Islet of Langerhans (tissue), 1 donor: ENCODE data around the gene CYB5R2.

Experiments used
- FAIRE-seq: peaks from one replicate; lab custom pipeline; 2011; peaks lifted over from hg19 to GRCh38; lab: Jason Lieb, UNC

The CYB5R2 gene

DNA sequence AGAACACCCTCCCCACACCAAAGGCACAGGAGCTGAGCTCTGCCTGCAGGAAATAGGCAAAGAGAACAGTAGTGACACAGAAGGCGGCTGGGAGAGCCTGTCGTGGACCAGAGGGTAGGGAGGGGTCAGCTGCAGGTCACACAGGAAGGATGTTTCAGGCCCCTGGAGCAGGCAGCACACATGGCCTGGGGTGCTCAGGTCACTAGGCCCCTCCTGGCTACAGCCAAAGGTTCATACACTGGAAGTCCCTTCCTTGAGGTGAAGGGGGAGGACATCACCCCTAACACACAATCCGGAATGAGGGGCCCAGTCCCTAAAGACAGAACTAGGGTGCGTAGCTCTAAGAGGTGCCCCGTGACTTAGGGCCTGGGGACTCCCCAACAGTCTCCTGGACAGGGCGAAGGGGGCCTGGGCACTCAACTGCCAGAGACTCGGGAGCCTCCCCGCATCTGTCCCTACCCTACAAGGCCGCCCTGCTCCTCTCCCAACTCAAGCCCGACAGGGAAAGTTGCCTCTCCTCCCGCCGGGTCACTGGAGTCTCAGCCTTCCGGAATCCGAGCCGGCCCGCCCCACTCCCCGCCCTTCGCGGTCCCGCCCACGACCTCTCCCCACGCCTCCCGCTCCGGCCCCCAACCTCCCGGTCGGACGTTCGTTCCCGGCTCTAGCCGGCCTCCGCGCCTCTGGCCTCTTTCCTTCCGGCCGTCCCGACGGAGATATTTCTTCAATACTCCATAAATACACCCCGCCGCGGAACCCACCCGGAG is at the start of gene CYB5R2:
TSS of gene CYB5R2 (minus strand) at position 541 of the 764 bp plus-strand sequence. CDS start 675 bp downstream, outside the sequence.
- FAIRE-seq, result no peak

- no peak for FAIRE-seq
Measured at GRCh38 chr11:7714786-7715185, 41.5 kb upstream of the CYB5R2 start.

GRCh38 chr11:7706377-7706776 is 33.1 kb upstream of the CYB5R2 start, which contains the start of gene OVCH2:
Gene OVCH2, minus strand, starts transcription at chr11:7706477. Its CDS starts 83 bp downstream, at chr11:7706394.
- no peak for FAIRE-seq

- FAIRE-seq, result no peak
Measured at GRCh38 chr11:7703740-7704139, 30.4 kb upstream of the CYB5R2 start.

GRCh38 chr11:7696424-7696823 is 23.1 kb upstream of the CYB5R2 start:
- no peak for FAIRE-seq

GRCh38 chr11:7694235-7694634 is 20.9 kb upstream of the CYB5R2 start:
- no peak for FAIRE-seq

DNA sequence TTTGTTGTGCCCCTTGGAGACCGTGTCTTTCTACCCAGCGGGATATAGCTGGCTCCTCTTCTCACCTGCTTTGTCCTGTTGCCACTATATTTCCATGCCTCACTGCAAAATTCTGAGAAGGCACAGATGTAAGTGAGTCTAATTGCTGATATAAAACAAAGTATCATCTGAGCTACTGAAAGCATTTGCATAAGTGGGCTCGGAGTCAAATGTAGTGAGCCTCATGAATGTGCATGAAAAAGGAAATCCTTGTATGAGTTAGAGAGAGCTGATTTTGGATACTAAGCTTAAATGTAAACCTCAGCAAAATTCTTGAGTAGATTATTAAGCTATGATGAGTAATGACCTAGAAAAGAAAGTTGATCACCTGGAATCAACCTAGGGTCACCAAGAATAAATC is 19.1 kb upstream of the CYB5R2 start:
- FAIRE-seq, result no peak

- no peak for FAIRE-seq
Measured at GRCh38 chr11:7691759-7692350, 18.6 kb upstream of the CYB5R2 start.

DNA sequence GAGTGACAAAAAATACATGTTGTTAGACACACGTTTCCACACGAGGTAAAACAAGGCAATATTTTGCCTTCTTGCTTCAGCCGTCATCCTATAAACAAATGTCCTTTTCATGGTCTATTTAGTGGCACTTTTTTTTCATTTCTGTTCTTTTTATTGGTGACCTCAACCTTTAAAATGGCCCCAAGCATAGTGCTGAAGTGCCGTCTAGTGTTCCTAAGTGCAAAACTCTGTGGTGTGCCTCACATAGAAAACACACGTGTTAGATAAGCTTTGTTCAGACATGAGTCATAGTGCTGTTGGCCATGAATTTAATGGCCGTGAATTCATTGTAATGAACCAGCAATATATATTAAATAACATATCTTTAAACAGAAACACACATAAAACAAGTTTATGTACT is 17.3 kb upstream of the CYB5R2 start:
- FAIRE-seq, result no peak

DNA sequence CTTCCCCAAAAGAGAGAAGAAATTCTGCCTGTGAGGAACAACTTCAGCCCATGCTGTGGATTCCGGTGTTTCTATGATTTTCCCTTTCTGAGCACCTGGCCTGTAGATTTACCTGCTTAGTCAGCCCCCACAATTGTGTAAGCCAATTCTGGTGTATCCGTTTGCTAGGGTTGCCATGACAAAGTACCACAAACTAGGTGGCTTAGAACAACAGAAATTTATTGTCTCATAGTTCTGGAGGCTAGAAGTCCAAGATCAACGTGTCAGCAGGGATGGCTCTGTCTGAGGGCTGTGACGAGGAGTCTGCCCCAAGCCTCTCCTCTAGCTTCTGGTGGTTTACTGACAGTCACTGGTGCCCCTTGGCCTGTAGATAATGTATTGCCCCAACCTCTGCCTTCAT is 15.9 kb upstream of the CYB5R2 start:
- no peak for FAIRE-seq

DNA sequence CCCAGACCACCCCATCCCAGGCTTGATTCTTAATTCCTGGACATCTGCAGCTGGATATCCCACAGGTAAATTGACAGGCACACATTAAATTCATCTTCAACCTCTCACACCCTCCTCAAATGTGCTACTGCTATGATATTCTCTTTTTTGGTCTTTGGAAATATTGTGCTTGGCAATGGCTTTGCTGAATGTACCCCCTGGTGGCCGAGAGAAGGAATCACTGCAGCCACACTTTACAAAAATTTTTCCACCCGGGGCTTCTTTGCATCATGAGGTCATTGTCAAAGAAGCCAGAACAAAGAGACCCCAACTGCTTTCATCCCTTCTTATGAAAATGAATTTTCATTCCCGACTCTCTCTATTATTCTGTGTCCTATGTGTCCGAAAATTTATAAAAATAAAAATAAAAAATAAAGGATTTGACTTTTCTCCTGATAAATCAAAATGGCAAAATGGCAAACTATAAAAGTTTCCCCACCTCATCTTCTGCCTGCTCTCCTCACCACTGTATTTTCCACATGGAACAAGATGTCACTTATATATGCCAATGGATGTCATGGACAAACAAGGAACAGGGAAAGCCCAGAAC is 15.0 kb upstream of the CYB5R2 start:
- FAIRE-seq, result no peak

- FAIRE-seq, result no peak
Measured at GRCh38 chr11:7687386-7687785, 14.1 kb upstream of the CYB5R2 start.

GRCh38 chr11:7686761-7687160 is 13.5 kb upstream of the CYB5R2 start:
- no peak for FAIRE-seq

GRCh38 chr11:7683571-7683970 is 10.3 kb upstream of the CYB5R2 start:
- no peak for FAIRE-seq

GRCh38 chr11:7677796-7678201 is 4.5 kb upstream of the CYB5R2 start:
- FAIRE-seq, result no peak

- FAIRE-seq, result no peak
Measured at GRCh38 chr11:7677071-7677470, 3.8 kb upstream of the CYB5R2 start.

DNA sequence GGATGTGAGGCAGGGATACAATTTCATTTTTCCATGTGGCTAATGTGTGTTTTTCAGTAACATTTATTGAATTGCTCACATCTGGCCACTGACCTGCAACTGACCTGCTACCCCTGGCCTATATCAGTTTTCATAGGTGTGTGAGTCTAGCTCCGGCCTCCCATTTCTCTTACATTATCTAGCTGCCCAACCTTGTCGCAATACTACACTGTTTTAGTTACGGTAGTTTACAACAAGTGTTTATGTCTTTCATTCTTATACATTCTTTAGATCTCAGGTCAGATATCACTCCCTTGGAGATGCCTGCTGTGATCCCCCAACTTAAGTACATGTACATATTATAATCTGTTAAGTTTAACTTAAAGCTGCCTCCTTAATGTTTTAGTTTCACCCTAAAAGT is 2.3 kb upstream of the CYB5R2 start:
- FAIRE-seq, result no peak

DNA sequence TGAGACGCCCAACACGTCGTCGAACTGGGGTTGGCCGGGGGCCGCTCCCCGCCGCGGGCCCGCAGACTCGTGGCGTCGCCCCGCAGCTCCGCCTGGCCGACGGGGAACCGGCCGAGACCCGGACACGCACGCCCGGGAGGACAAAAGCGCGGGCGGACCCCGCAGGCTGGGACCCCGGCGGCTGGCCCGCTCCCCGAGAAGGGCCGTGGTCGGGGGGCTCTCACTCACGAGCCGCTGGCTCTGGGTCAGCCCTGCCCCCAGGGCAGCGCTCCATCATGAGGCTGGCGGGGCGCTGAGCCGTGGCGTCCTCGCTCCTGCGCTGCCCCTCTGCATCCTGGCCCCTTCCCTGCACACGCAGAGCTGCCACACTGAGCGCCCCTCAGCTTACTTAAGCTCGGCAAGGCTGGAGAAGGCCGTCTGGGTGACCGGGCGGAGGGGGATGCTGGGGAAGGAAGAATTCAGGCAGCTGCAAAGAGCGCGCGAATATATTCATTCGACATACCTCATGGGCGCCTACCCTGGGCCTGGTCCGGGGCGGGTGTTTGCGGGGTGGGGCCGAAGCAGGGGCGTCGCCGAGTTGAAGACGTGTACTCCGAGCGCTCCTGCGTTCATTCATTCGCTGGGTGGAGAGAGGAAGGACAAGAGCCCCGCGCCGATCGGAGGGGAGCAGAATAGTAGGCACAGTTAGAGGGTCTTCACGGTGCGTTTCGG is 579 bp upstream of the CYB5R2 start:
- no peak for FAIRE-seq

DNA sequence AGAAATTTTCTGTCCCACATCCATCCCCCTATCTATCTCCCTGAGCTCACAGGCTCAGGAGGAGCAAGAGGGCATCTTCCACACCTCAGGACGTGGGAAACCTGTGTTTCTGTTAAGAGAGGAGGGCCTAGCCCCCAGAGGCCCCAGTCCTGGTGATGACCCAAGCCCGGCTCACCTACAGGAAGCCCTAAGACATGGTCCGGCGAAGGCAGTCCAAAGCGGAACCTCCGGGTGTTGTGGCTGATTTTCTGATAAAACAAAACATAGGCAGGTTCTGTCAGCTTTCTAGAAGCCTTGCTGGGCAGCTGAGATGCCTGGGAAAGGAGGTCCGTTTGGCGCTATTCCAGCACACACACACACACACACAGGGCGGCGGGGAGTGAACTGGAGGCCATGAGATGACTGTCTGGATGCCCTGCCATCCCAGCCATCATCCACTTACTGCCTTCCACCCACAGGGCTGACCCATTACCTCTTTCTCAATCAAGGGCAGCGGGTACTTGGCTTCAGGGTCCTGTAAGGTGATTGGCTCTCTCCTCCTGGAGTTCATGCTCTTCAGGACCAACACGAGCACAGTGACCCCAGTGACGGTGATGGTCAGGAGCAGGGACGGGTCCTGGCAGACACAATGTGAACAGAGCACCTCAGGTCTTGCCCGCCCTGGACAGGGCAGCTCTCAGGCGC is 882 bp downstream of the CYB5R2 start:
- no peak for FAIRE-seq

DNA sequence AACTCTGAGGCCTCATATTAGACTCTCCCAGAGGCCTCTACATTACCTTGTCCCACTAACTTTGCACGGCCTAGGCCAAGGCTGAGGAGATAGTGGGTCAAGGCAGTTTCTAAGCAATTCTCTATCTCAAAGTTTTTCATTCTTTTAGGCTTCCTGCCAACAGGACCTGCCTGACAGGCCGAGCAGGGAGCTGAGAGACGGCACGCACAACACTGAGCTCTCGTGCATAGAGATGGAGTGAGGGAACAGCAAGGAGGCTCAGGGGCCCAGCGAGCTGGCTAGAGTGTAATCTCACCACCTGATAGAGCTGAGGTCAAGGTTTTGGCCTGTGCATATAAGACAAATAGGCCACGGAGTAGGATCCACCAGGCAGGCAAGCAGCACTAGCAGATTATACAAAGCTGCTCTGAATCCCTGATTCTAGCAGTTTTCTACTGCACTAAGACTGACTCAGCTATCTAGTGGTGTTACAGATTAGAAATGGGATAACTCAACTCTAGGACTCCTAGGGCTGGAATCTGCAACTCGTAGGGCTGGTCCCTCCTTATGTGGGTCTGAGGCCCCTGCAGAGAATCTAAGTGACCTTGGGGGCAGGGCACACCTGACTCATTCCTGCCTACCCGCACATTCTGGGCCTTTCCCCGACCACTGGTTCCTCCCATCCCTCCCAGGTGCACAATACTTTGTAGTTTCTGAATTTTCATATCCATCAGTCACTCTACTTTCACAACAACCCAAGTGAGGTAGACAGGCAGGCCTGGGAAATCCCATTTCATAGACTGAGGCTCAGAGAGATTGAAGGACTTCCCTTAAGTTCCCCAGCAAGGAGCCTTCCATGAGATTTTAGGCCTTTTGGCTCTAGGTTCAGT is 1.7 kb downstream of the CYB5R2 start:
- FAIRE-seq, result no peak

GRCh38 chr11:7670641-7671040 is 2.7 kb downstream of the CYB5R2 start:
- no peak for FAIRE-seq
